CD4-positive, alpha-beta T cell treated with Interleukin-12 subunit alpha and Interleukin-12 subunit beta, for 1 hour (primary cell): Measurements from ENCODE around the gene SEC24B.
"Not testable (repeated sequence)": the region's sequence is repeated elsewhere in the genome, so short reads cannot be mapped to it uniquely, and the experiment has no call there.

Source experiments
- DNase-seq: peaks from one replicate; pipeline ENCODE4 v3.0.0-alpha.2; 2020

Gene SEC24B

DNA sequence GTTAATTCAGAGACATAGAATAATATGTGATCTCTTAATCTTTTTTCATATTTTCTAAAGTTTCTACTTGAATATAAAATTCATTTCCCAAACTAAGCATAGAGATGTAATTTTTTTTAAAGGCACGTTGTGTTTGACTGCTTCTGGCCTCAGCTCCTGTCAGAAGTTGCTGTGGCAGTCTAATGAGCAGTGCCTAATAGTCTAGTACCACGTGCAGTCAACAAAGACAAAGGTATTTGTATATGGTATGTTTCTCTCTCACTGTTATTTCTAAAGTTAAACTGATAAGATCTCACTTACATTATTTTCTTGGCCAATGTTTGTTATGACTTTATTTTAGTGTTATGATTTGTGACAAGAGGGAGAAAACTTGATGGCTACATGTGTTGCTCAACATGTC, 77.8 kb downstream of the SEC24B start:
- no peak for DNase-seq

DNA sequence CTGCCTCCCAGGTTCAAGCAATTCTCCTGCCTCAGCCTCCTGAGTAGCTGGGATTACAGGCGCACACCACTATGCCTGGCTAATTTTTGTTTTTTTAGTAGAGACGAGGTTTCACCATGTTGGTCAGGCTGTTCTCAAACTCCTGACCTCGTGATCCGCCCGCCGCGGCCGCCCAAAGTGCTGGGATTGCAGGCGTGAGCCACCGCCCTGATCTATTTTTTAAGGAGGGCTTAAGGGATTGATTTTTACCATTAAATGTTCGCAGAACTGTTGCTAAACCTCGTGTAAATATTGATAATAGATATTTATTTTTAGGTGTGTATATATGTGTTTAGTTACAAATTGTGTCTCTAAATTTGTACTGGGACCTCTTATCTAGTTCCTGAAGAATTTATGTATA, 79.8 kb downstream of the SEC24B start:
- DNase-seq: not testable (repeated sequence)

DNA sequence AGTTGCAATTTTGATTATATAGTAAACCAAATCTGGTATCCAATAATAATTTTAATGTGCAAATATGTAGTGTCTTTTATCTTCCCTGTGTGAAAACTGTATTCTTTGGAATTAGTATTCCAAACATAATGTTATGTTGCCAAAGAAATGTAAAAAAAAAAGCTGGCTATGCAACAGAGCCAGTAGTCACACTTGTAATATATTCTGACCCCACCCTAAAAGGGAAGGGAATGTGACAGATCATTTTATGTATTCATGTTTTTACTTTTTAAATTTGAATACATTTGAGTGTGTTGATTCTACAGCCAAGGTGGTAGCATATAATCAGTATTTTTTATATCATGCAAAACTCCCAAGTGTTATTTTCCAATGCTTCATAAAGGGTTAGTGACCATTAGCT, 98.6 kb downstream of the SEC24B start:
- no peak for DNase-seq

DNA sequence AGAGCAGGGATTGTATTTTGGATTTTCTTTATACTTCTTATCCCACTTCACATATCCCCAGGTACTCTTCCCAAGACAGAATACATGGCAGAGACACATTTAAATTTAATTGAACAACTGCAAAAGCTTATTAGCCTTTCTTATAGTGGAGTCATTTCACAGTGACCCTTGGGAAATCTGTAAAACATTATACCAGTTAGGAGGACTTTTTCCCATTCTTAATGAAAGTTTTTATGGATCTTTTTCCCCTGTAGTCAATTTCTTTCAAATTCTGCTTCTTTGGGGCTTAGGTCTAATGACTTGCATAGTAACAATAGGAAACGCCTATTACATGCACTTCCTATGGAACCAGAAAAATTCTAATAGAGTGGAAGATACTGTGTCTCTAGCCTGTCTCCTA, 111.8 kb downstream of the SEC24B start:
- DNase-seq: no peak

DNA sequence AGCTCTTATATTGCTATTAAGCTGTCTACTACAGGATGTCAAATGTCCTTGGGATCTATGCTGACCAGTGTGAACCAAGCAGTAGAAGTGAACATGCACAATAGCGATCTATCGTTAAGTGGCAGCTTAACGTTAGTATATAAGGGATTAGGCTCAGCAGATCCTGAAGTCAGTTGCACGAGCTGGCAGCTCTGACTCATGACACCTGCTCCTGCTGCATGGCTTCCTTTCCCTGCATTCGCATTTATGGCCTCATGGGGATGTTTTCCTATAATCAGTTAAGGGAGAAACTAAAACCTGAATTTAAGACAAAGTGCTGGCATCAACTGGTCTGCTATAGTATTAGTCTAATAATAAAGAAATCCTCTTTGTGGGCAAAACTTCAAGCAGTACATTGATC, 113.8 kb downstream of the SEC24B start:
- no peak for DNase-seq

DNA sequence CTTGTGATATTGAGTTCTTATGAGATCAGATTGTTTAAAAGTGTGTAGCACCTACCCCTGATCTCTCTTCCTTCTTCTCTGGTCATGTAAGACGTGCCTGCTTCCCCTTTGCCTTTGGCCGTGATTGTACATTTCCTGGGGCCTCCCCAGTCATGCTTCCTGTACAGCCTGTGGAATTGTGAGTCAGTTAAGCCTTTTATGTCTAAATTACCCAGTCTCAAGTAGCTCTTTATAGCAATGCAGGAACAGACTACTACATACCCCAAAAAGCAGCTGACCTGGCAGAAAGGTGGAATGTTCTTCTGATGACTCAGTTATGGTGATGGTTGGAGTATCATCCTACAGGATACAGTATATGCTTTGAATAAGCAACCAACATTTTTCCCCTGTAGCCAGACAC, 115.0 kb downstream of the SEC24B start:
- DNase-seq: peak; percentile 23

DNA sequence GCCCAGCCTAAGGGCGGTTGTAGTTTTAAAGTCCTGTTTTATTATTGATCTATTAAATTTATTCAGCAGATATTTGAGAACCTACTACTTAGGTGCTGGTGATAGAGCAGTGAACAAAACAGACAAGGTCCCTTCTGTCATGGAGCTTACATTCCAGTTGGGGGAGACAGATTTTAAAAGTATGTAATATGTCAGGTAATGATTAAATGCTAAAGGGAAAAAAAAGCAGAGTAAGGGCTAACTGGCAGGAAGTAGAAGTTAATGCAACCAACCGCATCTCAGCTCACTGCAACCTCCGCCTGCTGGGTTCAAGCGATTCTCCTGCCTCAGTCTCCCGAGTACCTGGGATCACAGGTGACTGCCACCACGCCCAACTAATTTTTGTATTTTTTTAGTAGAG, 118.6 kb downstream of the SEC24B start:
- DNase-seq: no peak

DNA sequence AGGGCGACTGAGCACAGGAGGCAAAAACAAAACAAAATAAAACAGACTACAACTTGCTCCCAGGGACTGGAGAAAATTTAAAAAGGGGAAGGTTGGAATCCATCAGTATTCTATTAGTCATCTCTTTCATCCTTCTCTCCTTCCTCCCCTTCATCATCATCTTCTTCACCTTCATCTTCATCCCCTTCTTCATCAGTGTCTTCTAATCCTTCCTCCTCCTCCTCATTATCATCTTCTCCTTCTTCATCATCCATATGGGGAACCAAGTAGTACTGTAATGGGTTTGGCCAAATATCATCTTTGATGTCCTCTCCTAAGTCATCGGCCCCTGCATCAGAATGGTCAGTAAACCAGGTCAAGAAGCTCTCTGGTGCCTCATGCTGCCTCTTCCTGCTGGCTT, 119.5 kb downstream of the SEC24B start:
- no peak for DNase-seq

DNA sequence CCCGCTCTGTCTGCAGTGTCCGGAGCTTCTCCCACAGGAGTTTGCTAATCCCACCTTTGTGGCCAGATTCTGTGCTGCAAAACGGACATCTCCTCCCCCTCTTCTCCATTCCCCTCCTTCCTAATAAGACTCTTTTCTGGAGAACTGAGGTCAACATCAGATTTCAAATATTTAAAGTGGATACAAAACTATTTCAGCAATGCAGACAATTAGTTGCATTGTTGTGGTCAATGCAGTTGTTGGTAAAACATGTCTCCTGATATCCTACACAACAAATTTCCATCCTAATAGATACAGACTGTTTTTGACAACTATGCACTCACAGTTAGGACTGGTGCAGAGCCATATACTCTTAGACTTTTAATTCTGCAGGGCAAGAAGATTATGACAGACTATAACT, 121.4 kb downstream of the SEC24B start:
- no peak for DNase-seq

DNA sequence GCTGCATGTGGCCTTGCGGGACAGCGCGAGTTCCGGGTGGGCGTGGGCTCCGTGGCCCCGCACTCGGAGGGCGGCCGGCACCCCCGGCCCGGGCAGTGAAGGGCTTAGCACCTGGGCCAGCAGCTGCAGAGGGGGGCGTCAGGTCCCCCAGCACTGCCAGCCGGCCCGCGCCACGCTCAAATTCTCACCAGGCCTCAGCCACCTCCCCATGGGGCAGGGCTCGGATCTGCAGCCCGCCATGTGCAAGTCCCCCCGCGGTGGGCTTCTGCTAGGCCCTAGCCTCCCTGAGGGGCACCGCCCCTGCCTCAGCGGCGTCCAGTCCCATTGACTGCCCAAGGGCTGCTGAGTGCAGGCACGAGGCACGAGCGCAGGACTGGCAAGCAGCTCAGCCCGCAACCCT, 123.8 kb downstream of the SEC24B start:
- no peak for DNase-seq

DNA sequence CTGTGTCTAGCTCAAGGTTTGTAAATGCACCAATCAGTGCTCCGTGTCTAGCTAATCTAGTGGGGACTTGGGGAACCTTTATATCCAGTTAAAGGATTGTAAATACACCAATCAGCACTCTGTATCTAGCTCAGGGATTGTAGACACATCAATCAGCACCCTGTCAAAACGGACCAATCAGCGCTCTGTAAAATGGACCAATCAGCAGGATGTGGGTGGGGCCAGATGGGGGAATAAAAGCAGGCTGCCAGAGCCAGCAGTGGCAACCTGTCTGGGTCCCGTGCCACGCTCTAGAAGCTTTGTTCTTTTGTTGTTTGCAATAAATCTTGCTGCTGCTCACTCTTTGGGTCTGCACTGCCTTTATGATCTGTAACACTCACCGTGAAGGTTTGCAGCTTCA, 124.5 kb downstream of the SEC24B start:
- DNase-seq: peak; percentile 34

DNA sequence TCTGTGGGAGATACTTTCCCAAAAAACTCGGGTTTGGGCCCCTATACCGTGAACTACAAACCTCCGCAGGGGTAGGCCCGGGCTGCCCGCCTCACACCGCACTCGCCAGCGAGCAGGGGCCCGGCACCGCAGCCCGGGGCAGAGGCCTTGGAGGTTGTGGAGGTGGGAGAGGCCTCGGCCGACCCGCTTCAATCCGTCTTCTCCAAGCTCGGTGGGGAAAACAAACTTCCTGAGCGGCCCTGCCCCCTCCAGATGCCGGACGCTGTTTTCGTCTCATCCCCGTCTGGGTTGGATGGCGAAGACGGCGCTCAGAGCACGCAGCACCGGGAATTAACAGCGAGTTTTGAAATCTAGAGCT, 126.0 kb downstream of the SEC24B start:
- DNase-seq: peak; percentile 49

DNA sequence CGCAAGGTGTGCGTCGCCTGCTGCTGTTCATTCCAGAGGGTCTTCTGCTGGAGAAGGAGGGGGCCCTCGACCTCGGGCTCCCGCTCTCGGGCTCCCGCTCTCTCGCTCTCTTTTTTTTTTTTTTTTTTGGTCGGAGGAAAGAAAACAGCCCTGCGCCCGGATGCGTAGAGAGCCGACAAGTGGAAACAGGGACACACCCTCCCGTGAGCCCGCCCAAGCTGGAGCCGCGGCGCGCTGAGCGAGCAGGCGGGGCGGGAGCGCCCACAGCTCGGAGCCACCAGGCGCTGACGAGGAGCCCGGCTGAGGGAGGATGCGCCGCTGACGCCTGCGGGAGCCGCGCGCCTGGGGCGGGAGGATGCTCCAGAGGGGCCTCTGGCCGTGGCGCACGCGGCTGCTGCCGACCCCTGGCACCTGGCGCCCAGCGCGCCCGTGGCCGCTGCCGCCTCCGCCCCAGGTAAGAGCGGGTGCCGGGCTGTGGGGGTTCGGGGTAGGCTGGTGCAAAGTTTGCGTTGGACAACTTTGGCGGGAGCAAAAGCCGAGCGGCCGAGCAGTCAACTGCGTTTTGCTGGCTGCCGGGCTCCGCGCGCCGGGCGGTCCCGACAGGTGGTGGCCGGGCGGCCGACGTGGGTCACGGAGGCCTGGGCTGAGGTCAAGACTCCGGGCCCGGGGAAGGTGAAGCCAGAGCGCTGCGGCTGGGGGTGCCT, 126.5 kb downstream of the SEC24B start, which contains the start of gene MCUB:
MCUB (plus strand) TSS at position 264 of the 704 bp plus-strand sequence; CDS start at position 356, 92 bp downstream.
- DNase-seq: peak; percentile 91

DNA sequence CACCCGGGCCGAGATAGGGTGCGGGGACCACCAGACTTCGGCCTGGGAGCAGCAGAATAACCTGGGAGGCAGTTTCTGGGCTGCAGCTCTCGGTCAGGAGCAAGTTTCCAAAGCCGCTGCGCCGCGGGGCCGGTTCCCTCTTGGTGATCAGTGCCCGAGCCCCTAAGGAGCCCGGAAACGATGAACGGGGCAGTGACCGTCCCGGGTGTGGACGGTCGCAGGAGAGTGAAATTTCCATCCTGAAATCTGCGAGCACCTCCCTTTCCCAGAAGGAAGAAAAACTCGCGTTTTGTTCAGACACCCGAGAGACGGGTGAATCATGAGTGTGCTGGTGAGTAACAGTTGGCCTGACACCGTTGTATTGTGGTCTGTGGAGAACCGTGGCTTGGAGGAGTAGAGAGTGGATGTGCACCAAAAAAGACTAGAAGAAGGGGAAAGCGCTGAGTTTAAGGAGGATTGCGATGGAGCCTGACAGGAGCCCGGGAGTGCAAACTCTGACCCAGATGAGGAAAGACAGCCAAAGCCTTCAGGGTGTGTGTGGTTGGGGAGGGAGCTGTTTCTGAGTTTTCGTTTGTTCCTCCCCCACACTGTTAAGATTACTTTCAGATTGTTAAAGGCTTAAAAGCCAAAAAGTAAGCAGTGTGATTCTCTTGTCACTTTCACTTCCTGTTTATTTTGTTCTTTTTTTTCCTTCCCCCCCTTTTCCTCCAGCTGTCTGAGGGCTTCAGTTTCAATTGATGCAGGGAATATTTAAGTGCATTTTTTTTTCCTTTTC, 127.3 kb downstream of the SEC24B start:
- DNase-seq: peak; percentile 63

DNA sequence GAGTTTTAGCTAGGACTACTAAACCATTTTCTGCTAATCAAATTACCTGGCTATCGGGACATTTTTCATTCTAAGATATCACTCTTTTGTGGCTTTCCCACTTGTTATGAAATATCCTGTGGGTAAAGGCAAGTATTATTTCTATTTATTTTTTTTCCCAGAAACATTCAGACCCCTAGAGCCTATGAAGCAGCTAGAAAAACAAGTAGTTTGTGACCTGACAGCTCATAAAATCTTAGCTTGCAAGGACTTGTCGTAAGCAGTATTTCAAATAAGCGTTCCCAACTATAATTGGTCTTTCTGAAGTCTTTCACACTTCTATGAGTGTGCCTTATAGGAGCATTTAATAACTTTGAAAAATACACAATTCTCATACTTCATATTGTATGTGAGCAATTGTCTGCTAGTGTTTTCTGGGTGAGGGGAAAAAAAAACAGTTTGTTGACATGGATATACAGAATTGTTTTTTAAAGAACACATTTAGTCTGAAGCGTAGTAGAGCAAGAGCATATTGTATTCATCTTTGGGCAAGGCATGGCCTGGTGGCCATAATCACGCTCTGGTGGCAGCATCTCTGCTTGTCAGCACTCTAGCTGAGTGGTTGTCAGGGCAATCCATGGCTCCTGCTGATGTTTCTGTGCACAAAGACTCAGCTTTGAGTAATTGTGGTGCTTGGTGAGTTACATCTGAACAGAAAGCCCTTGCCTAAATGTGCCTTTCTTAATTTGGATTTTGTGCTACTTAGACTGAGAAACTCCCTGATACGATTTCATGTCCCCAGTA, 129.0 kb downstream of the SEC24B start:
- no peak for DNase-seq

DNA sequence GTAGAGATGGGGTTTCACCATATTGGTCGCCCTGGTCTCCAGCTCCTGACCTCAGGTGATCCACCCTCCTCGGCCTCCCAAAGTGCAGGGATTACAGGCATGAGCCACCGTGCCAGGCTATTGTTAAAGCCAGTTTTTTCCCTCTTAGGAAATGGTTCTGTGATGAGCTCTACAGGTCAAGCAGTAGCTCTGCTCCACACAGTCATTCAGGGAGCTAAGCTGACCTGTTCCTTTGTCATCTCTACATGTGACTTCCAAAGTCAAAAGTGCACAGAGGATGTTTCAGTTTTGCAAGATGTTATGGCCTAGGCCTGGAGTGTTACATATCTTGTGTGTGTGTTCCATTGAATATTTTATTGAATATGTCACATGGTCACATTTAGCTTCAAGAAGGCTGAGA, 137.9 kb downstream of the SEC24B start:
- no peak for DNase-seq

DNA sequence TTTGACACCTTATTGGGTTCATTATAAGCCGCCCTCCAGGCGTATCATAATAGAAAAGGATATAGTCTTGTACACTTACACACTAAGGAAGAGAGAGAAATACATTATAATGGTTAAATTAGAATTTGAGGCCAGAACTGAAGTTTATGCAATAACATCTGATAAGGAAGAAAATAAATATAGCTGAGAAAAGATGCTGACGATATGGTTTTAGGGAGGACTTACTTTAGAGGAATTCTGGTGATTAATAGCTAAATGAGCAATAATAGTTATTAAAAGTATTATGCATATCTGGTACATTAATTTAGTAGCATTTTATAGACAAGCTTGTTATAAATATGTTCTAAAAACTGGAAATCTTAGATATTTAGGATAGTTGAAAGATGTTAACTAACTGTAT, 138.5 kb downstream of the SEC24B start:
- no peak for DNase-seq

DNA sequence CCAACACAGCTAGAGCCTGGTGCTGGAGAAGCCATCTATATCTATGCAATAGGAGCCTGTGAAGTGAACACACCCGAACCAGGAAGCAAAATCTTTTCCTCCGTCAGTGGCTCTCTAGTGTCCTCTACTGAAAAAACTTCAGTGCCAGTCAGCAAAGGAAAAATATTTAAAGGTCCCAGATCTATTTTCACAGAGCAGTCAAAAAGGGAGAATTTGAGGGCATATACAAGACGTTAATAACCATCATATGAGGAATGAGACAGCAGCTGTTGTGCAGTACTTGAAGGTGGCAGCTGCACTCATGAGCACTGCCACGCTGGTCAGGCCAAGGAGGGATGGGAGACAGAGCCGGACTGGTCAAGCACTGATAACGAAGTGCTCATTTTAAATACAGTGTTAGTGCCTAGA, 140.8 kb downstream of the SEC24B start:
- DNase-seq: peak; percentile 46

DNA sequence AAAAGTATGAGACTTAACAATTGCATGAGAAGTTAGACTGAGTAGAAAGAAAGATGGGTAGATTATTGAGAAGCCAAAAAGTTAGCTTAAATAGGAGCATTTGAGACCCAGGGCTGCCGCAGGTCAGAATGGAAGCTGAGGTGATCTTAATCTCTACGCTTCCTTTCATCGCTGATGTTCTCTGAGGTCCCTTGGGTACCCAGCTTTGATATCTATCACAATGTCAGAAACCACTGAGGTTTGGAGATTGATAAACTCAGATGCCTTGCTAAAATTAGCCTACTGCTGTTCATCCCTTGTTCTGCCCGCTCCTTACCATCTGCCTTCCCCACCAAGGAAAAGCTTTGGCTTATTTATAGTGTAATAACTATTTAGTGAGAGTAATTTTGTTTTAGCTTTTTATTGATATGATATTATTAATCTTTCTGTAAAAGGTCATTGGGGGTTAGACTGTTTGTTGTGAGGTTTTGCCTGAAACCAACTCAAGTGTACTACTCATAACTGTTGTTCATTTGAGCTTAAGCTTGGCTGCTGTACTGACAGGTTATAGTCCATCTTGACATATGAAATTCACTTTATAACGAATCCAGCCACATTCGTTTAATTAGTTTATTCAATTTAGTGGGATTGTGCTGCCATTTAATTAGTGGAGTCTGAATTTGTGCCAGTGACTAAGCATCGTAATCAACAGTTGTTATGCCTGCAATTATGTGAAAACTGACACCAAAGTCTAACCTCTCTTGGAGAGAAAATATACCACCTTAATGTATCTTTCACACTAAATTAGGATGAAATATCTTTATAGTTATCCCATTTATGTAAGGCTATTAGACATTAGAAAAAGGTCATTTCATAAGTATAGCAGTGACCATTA, 141.6 kb downstream of the SEC24B start:
- peak; percentile 25 for DNase-seq

DNA sequence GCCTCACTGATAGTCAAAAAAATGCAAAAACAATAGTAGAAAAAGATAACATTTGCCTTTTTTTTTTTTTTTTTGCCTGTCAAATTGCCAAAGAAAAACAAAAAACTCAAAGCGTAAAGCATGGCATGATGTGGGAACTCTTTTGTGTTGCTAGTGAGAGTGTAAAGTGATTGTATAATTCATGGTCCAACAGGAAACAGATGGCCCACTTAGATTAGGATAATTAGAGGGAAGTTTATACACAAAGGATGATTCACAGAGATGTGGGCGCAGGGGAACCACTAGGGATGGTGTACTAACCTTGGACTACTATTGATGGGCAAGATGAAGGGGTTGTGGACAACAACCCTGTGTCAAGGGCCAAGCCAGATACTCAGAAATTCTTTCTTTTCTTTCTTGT, 142.8 kb downstream of the SEC24B start:
- DNase-seq: no peak

DNA sequence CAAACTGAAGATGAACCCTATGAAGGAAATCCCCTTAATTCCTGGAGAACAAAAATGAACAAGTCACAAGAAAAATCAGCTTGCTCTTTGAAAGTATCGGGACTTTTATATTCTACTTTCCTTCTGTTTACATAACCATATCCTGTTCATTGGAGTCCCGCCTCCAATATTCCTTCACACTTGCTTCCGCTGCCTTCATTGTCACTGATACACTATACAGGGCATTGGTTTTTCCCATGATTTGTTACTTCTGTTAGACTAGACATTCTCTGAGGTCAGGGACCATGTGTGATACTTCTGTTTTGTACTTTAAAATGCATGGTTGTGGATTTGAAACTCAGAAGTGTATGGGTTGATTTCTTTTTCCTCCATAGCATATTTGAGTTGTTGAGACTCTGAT, 145.2 kb downstream of the SEC24B start:
- no peak for DNase-seq

DNA sequence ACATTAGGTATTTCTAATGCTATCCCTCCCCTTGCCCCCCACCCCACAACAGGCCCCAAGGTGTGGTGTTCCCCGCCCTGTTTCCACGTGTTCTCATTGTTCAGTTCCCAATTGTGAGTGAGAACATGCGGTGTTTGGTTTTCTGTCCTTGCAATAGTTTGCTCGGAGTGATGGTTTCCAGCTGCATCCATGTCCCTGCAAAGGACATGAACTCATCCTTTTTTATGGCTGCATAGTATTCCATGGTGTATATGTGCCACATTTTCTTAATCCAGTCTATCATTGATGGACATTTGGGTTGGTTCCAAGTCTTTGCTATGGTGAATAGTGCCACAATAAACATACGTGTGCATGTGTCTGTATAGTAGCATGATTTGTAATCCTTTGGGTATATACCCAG, 146.4 kb downstream of the SEC24B start:
- not testable (repeated sequence) for DNase-seq

DNA sequence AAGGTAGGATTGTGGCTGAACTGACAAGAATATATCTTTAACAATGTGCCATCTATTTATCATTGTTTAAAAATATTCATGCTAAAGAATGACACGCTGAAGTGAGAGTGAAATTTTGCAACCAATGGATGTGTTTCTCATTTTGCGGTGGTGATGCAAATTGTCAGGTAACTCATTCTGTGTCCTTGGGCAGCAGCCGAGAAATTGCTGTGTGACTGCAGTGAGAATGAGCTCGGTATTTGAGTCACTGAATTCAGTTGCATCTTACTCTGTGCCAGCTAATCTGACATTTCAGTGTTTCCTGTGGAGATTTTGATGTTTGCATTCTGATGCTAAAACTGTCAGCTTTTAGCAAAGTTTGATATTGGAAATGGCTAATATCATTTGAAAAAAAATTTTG, 154.6 kb downstream of the SEC24B start:
- peak; percentile 13 for DNase-seq
